H1 (cell line): ENCODE data around the gene NID1. TPM values are rescaled to one million over a fixed set of nuclear protein-coding genes. Genes with fewer than 3 reads are reported as not detected.

Source experiments
- CTCF ChIA-PET: fragments of 300-600 bp; sonication (Branson Sonifier 250); formaldehyde crosslinking; loops from one replicate; lab custom pipeline; 2021; ENCODE audit not compliant: partially characterized antibody; lab: Charles Lee
- POLR2A ChIA-PET: fragments of 300-600 bp; sonication (Branson Sonifier 250); formaldehyde crosslinking; loops from one replicate; lab custom pipeline; 2021; ENCODE audit warnings: inconsistent platforms; ENCODE audit not compliant: partially characterized antibody; lab: Charles Lee
- DNase-seq, 2 experiments: peaks; one replicate each; pipeline versions ENCODE4 v3.0.0 to v3.0.0-alpha.2; 2010 to 2022; ENCODE audit warnings: low spot score in 2 of 2, low read depth in 1 of 2, mixed read lengths in 1 of 2
- FAIRE-seq: peaks from 2 replicates; lab custom pipeline; 2011; peaks lifted over from hg19 to GRCh38; lab: Jason Lieb, UNC
- H2AFZ ChIP-seq: 2 replicates; pipeline ENCODE4 v1.8.1; 2012; ENCODE audit warnings: low read length, inconsistent platforms
- H2AK5ac ChIP-seq: 2 replicates; pipeline ENCODE4 v1.6.1; 2013; ENCODE audit warnings: low read depth, low read length
- H2BK120ac ChIP-seq: replicated peaks from 2 replicates; pipeline ENCODE3; 2013; ENCODE audit warnings: low read depth, low read length, inconsistent platforms
- H2BK12ac ChIP-seq: 2 replicates; pipeline ENCODE4 v1.6.1; 2013; ENCODE audit warnings: low read depth, low read length
- H2BK15ac ChIP-seq: 2 replicates; pipeline ENCODE4 v1.6.1; 2013; ENCODE audit warnings: low read length
- H2BK20ac ChIP-seq: 2 replicates; pipeline ENCODE4 v1.6.1; 2013; ENCODE audit warnings: low read length
- H2BK5ac ChIP-seq: 2 replicates; pipeline ENCODE4 v1.6.1; 2013; ENCODE audit warnings: low read depth, low read length
- H3K14ac ChIP-seq: 2 replicates; pipeline ENCODE4 v1.6.1; 2013; ENCODE audit warnings: inconsistent platforms; ENCODE audit not compliant: insufficient read length
- H3K18ac ChIP-seq: 2 replicates; pipeline ENCODE4 v1.6.1; 2013; ENCODE audit warnings: low read length; ENCODE audit errors: extremely low read depth
- H3K23ac ChIP-seq: 2 replicates; pipeline ENCODE4 v1.6.1; 2013; ENCODE audit warnings: inconsistent platforms; ENCODE audit not compliant: insufficient read length
- H3K23me2 ChIP-seq: 2 replicates; pipeline ENCODE4 v1.6.1; 2013; ENCODE audit warnings: low read depth, low read length
- H3K27ac ChIP-seq: 2 replicates; pipeline ENCODE4 v1.6.1; 2011; ENCODE audit warnings: low read depth, low read length, inconsistent platforms
- H3K27me3 ChIP-seq, 4 experiments: replicated peaks in 1 of 4; 1 replicate in 1 of 4; 2 replicates in 3 of 4; pipeline versions ENCODE4 v1.6.1 to v1.8.1; 2011 to 2013; ENCODE audit warnings: low read length in 3 of 4, mild to moderate bottlenecking in 3 of 4, inconsistent platforms in 2 of 4, mixed read lengths in 2 of 4, moderate library complexity in 1 of 4; ENCODE audit not compliant: control insufficient read depth in 3 of 4, insufficient read depth in 3 of 4; ENCODE audit errors: extremely low read depth in 1 of 4
- H3K36me3 ChIP-seq, 4 experiments: 2 replicates each; pipeline versions ENCODE4 v1.6.1 to v1.8.1; 2011 to 2013; ENCODE audit warnings: mild to moderate bottlenecking in 4 of 4, low read length in 3 of 4, moderate library complexity in 2 of 4, control low read depth in 1 of 4, inconsistent platforms in 1 of 4; ENCODE audit not compliant: insufficient read depth in 4 of 4, control insufficient read depth in 2 of 4
- H3K4ac ChIP-seq: replicated peaks from 2 replicates; pipeline ENCODE3; 2013; ENCODE audit warnings: low read length, low read depth, mixed read lengths, inconsistent platforms; ENCODE audit not compliant: insufficient read length
- H3K4me1 ChIP-seq, 4 experiments: replicated peaks in 1 of 4; 1 replicate in 1 of 4; 2 replicates in 3 of 4; pipeline versions ENCODE4 v1.6.1 to v1.8.1; 2011 to 2013; ENCODE audit warnings: low read length in 3 of 4, inconsistent platforms in 2 of 4, mixed read lengths in 1 of 4; ENCODE audit not compliant: insufficient read depth in 4 of 4, control insufficient read depth in 3 of 4
- H3K4me2 ChIP-seq, 2 experiments: 2 replicates each; pipeline versions ENCODE4 v1.6.1 to v1.8.1; 2011 to 2013; ENCODE audit warnings: low read depth in 2 of 2, low read length in 2 of 2, control low read depth in 1 of 2, inconsistent platforms in 1 of 2, mild to moderate bottlenecking in 1 of 2; ENCODE audit not compliant: insufficient read depth in 1 of 2
- H3K4me3 ChIP-seq, 4 experiments: fragments of 200-600, 300-600 bp in 1 of 4; sonication (generic), shearing (Covaris generic), sonication (Bioruptor Twin) in 1 of 4; 2 replicates each; pipeline versions ENCODE4 v1.5.1 to v1.8.1; 2011 to 2016; ENCODE audit warnings: low read length in 4 of 4, low read depth in 3 of 4, control low read depth in 2 of 4, inconsistent platforms in 2 of 4, mild to moderate bottlenecking in 2 of 4, mixed read lengths in 1 of 4, moderate library complexity in 1 of 4; ENCODE audit not compliant: insufficient read depth in 2 of 4; ENCODE audit errors: extremely low read depth in 1 of 4
- H3K56ac ChIP-seq: replicated peaks from 2 replicates; pipeline ENCODE3; 2013; ENCODE audit warnings: low read depth, mild to moderate bottlenecking, mixed read lengths, low read length, inconsistent platforms; ENCODE audit not compliant: insufficient read length
- H3K79me1 ChIP-seq: 2 replicates; pipeline ENCODE4 v1.6.1; 2013; ENCODE audit warnings: low read depth, low read length, control low read depth
- H3K79me2 ChIP-seq, 2 experiments: 2 replicates each; pipeline versions ENCODE4 v1.6.1 to v1.8.1; 2012 to 2013; ENCODE audit warnings: low read length in 2 of 2, mild to moderate bottlenecking in 2 of 2, inconsistent platforms in 1 of 2; ENCODE audit not compliant: insufficient read depth in 2 of 2, control insufficient read depth in 1 of 2
- H3K9ac ChIP-seq, 4 experiments: replicated peaks in 1 of 4; 1 replicate in 1 of 4; 2 replicates in 3 of 4; pipeline versions ENCODE4 v1.6.1 to v1.8.1; 2011 to 2013; ENCODE audit warnings: low read depth in 3 of 4, low read length in 3 of 4, control low read depth in 2 of 4, mild to moderate bottlenecking in 2 of 4, moderate library complexity in 2 of 4, inconsistent platforms in 1 of 4; ENCODE audit errors: extremely low read depth in 1 of 4
- H3K9me3 ChIP-seq, 2 experiments: 2 replicates each; pipeline versions ENCODE4 v1.6.1 to v1.8.1; 2012 to 2013; ENCODE audit warnings: mild to moderate bottlenecking in 2 of 2, moderate library complexity in 2 of 2, control low read depth in 1 of 2, inconsistent platforms in 1 of 2, low read depth in 1 of 2, low read length in 1 of 2, mixed read lengths in 1 of 2; ENCODE audit not compliant: insufficient read depth in 2 of 2
- H4K20me1 ChIP-seq, 2 experiments: replicated peaks in 1 of 2; 2 replicates each; pipeline versions ENCODE3 to v1.8.1; 2011 to 2013; ENCODE audit warnings: inconsistent platforms in 2 of 2, low read length in 2 of 2, mild to moderate bottlenecking in 1 of 2; ENCODE audit not compliant: insufficient read depth in 2 of 2, control insufficient read depth in 1 of 2
- H4K5ac ChIP-seq: 2 replicates; pipeline ENCODE4 v1.6.1; 2013; ENCODE audit warnings: low read length, low read depth, mixed read lengths, inconsistent platforms; ENCODE audit not compliant: insufficient read length
- H4K8ac ChIP-seq: 2 replicates; pipeline ENCODE4 v1.8.0; 2013; ENCODE audit warnings: mild to moderate bottlenecking, moderate library complexity, low read length, inconsistent platforms; ENCODE audit not compliant: insufficient read depth; ENCODE audit errors: extremely low read depth
- H4K91ac ChIP-seq: replicated peaks from 2 replicates; pipeline ENCODE3; 2013; ENCODE audit warnings: low read length, mixed read lengths, inconsistent platforms; ENCODE audit not compliant: insufficient read length
- ASH2L ChIP-seq: fragments of 200-600, 300-600 bp; sonication (generic); IDR thresholded peaks from one replicate; pipeline ENCODE4 v1.7.1; 2017; ENCODE audit warnings: low read length
- BCL11A ChIP-seq, 2 experiments: IDR thresholded peaks; one replicate each; pipeline ENCODE4 v1.6.1; 2011; ENCODE audit warnings: low read depth in 2 of 2, low read length in 2 of 2, mild to moderate bottlenecking in 2 of 2
- CHD2 ChIP-seq: IDR thresholded peaks from 2 replicates; pipeline ENCODE4 v1.6.1; 2012; ENCODE audit warnings: low read length, improper control_type of control experiment
- E2F6 ChIP-seq: IDR thresholded peaks from 2 replicates; pipeline ENCODE4 v1.6.1; 2012; ENCODE audit warnings: inconsistent platforms
- EGR1 ChIP-seq: IDR thresholded peaks from 2 replicates; pipeline ENCODE4 v1.6.1; 2011; ENCODE audit warnings: low read depth, low read length, borderline replicate concordance
- POLR2AphosphoS5 ChIP-seq: IDR thresholded peaks from 2 replicates; pipeline ENCODE4 v1.6.1; 2011; ENCODE audit warnings: low read depth, low read length
- RNF2 ChIP-seq: fragments of 200-900, 300-1000 bp; sonication (generic); IDR thresholded peaks from 2 replicates; pipeline ENCODE4 v1.7.1; 2016; ENCODE audit warnings: borderline replicate concordance, low read depth, mild to moderate bottlenecking, antibody characterized with exemption, low read length; ENCODE audit not compliant: poor library complexity, severe bottlenecking; ENCODE audit errors: missing control alignments
- SIRT6 ChIP-seq: IDR thresholded peaks from one replicate; pipeline ENCODE4 v1.7.1; 2012; ENCODE audit warnings: low read length, inconsistent platforms
- YY1 ChIP-seq: IDR thresholded peaks from 2 replicates; pipeline ENCODE4 v1.6.1; 2011; ENCODE audit warnings: low read depth, mild to moderate bottlenecking, low read length
- WGBS, 2 experiments: shearing (Covaris generic) in 1 of 2; methylation state at CpG; one replicate each; pipeline versions ENCODE4 v1.1.6 to v1.1.7; 2013 to 2015; ENCODE audit warnings: low lambda C conversion rate in 2 of 2, mixed read lengths in 2 of 2, inconsistent platforms in 1 of 2, low coverage in 1 of 2, missing lambda C conversion rate in 1 of 2; ENCODE audit not compliant: insufficient replicate concordance in 2 of 2, insufficient coverage in 1 of 2, insufficient read length in 1 of 2; ENCODE audit errors: extremely low coverage in 1 of 2, missing lambda C conversion rate in 1 of 2; 5-methylcytosine and 5-hydroxymethylcytosine counted together
- polyA plus RNA-seq, 7 experiments: library from polyadenylated mRNA; depleted of rRNA in 3 of 7; stranded (reverse) in 5 of 7; unstranded in 2 of 7; fragments of >200 nt in 5 of 7; fragments of 200-250 nt in 2 of 7; gene quantifications; 1 replicate in 5 of 7; 2 replicates in 1 of 7; 4 replicates in 1 of 7; pipeline versions ENCODE4 v1.2.1 to v1.2.3, GENCODE V29; 2011 to 2013; ENCODE audit warnings: missing spikeins in 2 of 7, mixed read lengths in 2 of 7
- total RNA-seq: library from RNA; stranded (reverse); fragmentation: NEBNext Ultra II Directional; extraction: Animal tissue kit (Norgen Biotek cat#: 25700); gene quantifications from 2 replicates; pipeline ENCODE4 v1.2.1, GENCODE V29; 2021
- TF ChIP-seq, protein P1 (sequence below): IDR thresholded peaks from 2 replicates; pipeline ENCODE4 v1.6.1; 2011; ENCODE audit warnings: low read depth, mild to moderate bottlenecking, low read length; ENCODE audit not compliant: insufficient read depth

Gene NID1
- total and polyA plus RNA-seq, 2 of the 8 experiments (the other 6 are each of a cell fraction or from before 2014, with no cell fraction given) = 20.9 to 25.4 TPM

- ChIA-PET POLR2A (no interaction called here), CTCF (interaction anchor here (0.5 to 3.3 kb wide), 6 partner anchors 34 to 457 kb away, joined by 3 to 11 read pairs (median 3); no protein-coding TSS in a partner anchor)
- Histone ChIP-seq H3K18ac (no peak overlapping the region), H3K56ac (no peak overlapping the region), H3K36me3 (no peaks in the 10 kb centered on the region), H3K27me3 (peaks cover 0 to 4% (median 1%) of the 10 kb centered on the region in 4 experiments; a peak in 3 of 7 replicates), H2AFZ (no peak overlapping the region), H3K27ac (no peak overlapping the region), H4K5ac (no peak overlapping the region), H2BK120ac (no peak overlapping the region), H3K4me1 (peaks cover 0 to 3% (median 0%) of the 10 kb centered on the region in 4 experiments; a peak in 2 of 7 replicates), H3K9ac (no peak overlapping the region), H3K9me3 (no peaks in the 10 kb centered on the region), H3K79me1 (no peaks in the 10 kb centered on the region), H2BK5ac (no peak overlapping the region), H2AK5ac (no peak overlapping the region), H3K23me2 (no peaks in the 10 kb centered on the region; the same call in 1 of the 2 replicates), H3K23ac (no peak overlapping the region), H4K8ac (no peak overlapping the region), H4K20me1 (no peaks in the 10 kb centered on the region), H3K79me2 (no peaks in the 10 kb centered on the region), H2BK15ac (no peak overlapping the region), H3K14ac (no peak overlapping the region), H3K4me2 (no peak overlapping the region), H2BK20ac (no peak overlapping the region), H4K91ac (no peak overlapping the region), H3K4ac (no peak overlapping the region), H3K4me3 (no peak overlapping the region), H2BK12ac (no peak overlapping the region)
- TF ChIP-seq E2F6 (no peak), ASH2L (no peak), EGR1 (no peak), POLR2AphosphoS5 (no peak), BCL11A (IDR thresholded peaks at IDR 0.05; ENCODE audit: low read depth in 2 of 2, low read length in 2 of 2) (no peak), SIRT6 (no peak), RNF2 (no peak), YY1 (no peak), CHD2 (no peak)
- TF ChIP-seq, protein P1, sequence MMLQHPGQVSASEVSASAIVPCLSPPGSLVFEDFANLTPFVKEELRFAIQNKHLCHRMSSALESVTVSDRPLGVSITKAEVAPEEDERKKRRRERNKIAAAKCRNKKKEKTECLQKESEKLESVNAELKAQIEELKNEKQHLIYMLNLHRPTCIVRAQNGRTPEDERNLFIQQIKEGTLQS = no peak
- WGBS, 2 experiments = 89 to 100% methylated on average over 3 to 4 of the region's 4 CpGs
- FAIRE-seq (no peak), DNase-seq (no peak)
Measured at GRCh38 chr1:235933766-235934116, 131.1 kb downstream of the NID1 start.
